Nucleus accumbens (tissue), 56 donors: ENCODE data around the gene NOP53.
A peak's percentile ranks its signal among the peaks of the same experiment; 100 is the strongest.
"Not testable (repeated sequence)": the region's sequence is repeated elsewhere in the genome, so short reads cannot be mapped to it uniquely, and the experiment has no call there.

Experiments used
- DNase-seq, 56 donors: peaks; one replicate each; lab custom pipeline; 2025; lab: John Stamatoyannopoulos, UW

NOP53 gene

GRCh38 chr19:47752440-47753211, 7.3 kb downstream of the NOP53 start:
- no peak for DNase-seq

GRCh38 chr19:47754206-47755064, 9.1 kb downstream of the NOP53 start:
- DNase-seq: no peak

- DNase-seq: no peak
Observed at GRCh38 chr19:47755065-47755761, 9.9 kb downstream of the NOP53 start.

- DNase-seq: no peak
Observed at GRCh38 chr19:47755762-47756626, 10.6 kb downstream of the NOP53 start.

- no peak for DNase-seq
Observed at GRCh38 chr19:47756627-47756929, 11.2 kb downstream of the NOP53 start.

- DNase-seq: no peak
Observed at GRCh38 chr19:47756953-47757608, 11.7 kb downstream of the NOP53 start.

GRCh38 chr19:47757617-47758442, 12.5 kb downstream of the NOP53 start:
- DNase-seq: no peak

GRCh38 chr19:47758443-47758804, 13.1 kb downstream of the NOP53 start:
- DNase-seq: no peak

- no peak for DNase-seq
Observed at GRCh38 chr19:47760632-47760999, 15.3 kb downstream of the NOP53 start.

- no peak for DNase-seq
Observed at GRCh38 chr19:47761566-47761965, 16.2 kb downstream of the NOP53 start.

GRCh38 chr19:47762151-47762550, 16.8 kb downstream of the NOP53 start:
- DNase-seq: no peak

- DNase-seq: no peak
Observed at GRCh38 chr19:47762615-47763308, 17.4 kb downstream of the NOP53 start.

- not testable (repeated sequence) for DNase-seq
Observed at GRCh38 chr19:47764705-47765104, 19.4 kb downstream of the NOP53 start.

GRCh38 chr19:47765523-47766358, 20.4 kb downstream of the NOP53 start:
- DNase-seq: peak in 47 of 56 donors; percentile 6 to 82 (median 45)

GRCh38 chr19:47766359-47766620, 20.9 kb downstream of the NOP53 start:
- DNase-seq: no peak

- no peak for DNase-seq
Observed at GRCh38 chr19:47766670-47767069, 21.3 kb downstream of the NOP53 start.

- no peak for DNase-seq
Observed at GRCh38 chr19:47767349-47767748, 22.0 kb downstream of the NOP53 start.

GRCh38 chr19:47768604-47769003, 23.3 kb downstream of the NOP53 start:
- DNase-seq: no peak
